Measurements from ENCODE around the gene COL4A2. TPM values are rescaled to one million over a fixed set of nuclear protein-coding genes. Genes with fewer than 3 reads are reported as not detected.
A peak's percentile ranks its signal among the peaks of the same experiment; 100 is the strongest.

COL4A2 gene
- total RNA-seq, 6 donors from 2014 or later = 169 to 458 (median 258) TPM

DNA sequence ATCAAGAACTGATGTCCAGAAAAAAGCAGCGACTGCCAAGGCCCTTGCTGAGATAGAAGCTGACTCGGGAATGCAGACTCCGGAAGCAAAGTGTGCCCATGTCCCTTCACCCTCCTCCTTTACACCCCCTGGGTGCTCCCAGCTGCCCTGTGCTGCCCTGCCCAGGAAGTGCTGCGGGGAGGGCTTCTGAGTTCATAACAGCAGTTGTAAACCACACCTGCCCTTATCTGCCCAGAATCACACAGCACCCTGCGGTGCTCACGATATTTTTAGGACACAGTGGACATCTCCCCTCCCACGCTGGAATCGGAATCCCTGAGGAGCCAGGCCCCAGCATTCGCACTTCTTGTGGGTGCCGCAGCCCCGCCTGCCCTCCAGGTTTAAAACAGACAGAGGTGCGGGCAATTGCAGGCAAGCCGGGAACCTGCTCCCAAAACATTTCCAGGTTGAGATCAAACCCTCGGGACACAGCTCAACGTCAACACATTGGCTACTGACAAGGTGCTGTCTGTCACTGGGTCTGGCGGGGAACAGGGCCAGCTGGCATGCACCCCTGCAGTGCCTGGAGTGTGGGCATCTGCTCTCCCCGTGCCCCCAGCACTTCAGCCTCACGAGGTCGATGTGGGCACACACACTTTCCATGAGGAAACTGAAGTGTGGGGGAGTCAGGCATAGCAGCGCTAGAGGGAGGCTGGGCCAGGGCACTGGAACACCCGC lies 217.6 kb downstream of the COL4A2 start:
- peaks cover 0 to 15% (median 4%) of the 10 kb centered on the region in 4 donors for H3K36me3 ChIP-seq
- WGBS, 2 donors = 29 to 58% methylated on average over 14 to 21 of the region's 21 CpGs
- ATAC-seq (ENCODE audit: low FRiP score in 2 of 2) = peak in 1 of 2 donors; percentile 71
- H3K4me3 ChIP-seq = no peak overlapping the region
- H3K27ac ChIP-seq = peak overlapping the region; percentile 27 to 80 (median 66)
- H3K4me1 ChIP-seq = peaks cover 45 to 79% (median 70%) of the 10 kb centered on the region in 4 donors
- no peaks in the 10 kb centered on the region for H3K27me3 ChIP-seq
- H3K9me3 ChIP-seq = no peaks in the 10 kb centered on the region
- TF ChIP-seq, protein P1, sequence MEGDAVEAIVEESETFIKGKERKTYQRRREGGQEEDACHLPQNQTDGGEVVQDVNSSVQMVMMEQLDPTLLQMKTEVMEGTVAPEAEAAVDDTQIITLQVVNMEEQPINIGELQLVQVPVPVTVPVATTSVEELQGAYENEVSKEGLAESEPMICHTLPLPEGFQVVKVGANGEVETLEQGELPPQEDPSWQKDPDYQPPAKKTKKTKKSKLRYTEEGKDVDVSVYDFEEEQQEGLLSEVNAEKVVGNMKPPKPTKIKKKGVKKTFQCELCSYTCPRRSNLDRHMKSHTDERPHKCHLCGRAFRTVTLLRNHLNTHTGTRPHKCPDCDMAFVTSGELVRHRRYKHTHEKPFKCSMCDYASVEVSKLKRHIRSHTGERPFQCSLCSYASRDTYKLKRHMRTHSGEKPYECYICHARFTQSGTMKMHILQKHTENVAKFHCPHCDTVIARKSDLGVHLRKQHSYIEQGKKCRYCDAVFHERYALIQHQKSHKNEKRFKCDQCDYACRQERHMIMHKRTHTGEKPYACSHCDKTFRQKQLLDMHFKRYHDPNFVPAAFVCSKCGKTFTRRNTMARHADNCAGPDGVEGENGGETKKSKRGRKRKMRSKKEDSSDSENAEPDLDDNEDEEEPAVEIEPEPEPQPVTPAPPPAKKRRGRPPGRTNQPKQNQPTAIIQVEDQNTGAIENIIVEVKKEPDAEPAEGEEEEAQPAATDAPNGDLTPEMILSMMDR (IDR thresholded peaks at IDR 0.05) = no peak
- TF ChIP-seq EP300 (IDR thresholded peaks at IDR 0.05) (peak in 2 of 4 donors; percentile 43 to 54), POLR2AphosphoS5 (IDR thresholded peaks at IDR 0.05) (peak in 1 of 2 donors; percentile 17), POLR2A (IDR thresholded peaks at IDR 0.05) (peak in 1 of 4 donors; percentile 43)
- peak; percentile 66 to 81 for DNase-seq

DNA sequence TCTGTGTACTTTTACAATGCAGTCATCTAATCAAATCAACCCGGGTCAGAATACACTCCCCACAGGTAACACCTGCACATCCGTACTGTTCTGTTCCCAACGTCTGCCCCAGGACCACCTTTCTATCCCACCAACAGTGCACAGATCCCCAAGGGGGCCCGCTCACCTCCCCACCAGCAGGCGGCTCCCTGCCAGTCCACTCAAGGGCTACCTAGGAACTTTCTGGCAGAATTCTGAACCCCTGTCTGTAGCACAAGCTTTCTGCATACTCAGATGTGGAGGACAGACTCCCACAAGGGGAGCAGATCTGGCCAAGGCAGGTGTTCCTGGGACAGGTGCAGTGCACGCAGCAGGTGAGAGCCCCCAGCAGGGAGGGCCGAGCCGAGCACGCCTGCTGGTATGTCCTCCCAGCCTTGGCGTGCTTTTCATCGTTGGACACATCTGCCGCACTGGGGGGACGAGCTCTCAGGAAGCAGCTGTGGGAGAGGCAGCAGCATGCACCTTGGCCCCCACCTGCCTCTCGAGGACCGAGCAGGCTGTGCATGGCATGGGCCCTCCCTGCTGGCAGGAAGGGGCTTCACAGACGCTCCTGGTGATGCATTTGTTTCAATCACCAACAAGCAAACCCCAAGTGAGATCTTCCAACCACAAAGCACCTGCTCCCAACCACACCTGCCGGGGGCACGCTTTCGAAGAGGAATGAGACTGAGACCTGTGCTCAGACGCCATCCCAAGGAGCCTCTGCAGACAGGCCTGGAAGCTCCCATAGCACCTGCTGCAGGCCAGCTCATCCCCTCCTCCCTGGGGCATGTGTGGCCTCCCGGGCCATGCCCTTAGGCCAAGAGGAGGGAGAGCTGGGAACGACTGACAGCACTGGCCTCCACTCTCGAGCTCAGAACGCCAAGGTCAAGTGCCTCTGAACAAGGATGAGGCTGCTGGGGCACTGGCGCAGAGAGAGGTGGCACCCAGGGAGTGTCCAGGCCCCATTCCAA lies 218.5 kb downstream of the COL4A2 start:
- peak; percentile 54 to 81 for DNase-seq
- peak; percentile 41 to 70 for ATAC-seq (ENCODE audit: low FRiP score in 2 of 2)
- H3K4me1 ChIP-seq = peaks cover 42 to 71% (median 65%) of the 10 kb centered on the region in 4 donors
- TF ChIP-seq EP300 (IDR thresholded peaks at IDR 0.05) (peak in 1 of 4 donors; percentile 58), POLR2AphosphoS5 (IDR thresholded peaks at IDR 0.05) (peak in 1 of 2 donors; percentile 62)
- TF ChIP-seq, protein P1 (IDR thresholded peaks at IDR 0.05) = no peak
- H3K27me3 ChIP-seq = no peaks in the 10 kb centered on the region
- 63 to 90% methylated on average over 14 to 20 of the region's 25 CpGs for WGBS, 2 donors
- H3K9me3 ChIP-seq = no peaks in the 10 kb centered on the region
- peaks cover 0 to 15% (median 4%) of the 10 kb centered on the region in 4 donors for H3K36me3 ChIP-seq
- no peak overlapping the region for H3K4me3 ChIP-seq
- H3K27ac ChIP-seq = peak overlapping the region; percentile 56 to 80 (median 74)

DNA sequence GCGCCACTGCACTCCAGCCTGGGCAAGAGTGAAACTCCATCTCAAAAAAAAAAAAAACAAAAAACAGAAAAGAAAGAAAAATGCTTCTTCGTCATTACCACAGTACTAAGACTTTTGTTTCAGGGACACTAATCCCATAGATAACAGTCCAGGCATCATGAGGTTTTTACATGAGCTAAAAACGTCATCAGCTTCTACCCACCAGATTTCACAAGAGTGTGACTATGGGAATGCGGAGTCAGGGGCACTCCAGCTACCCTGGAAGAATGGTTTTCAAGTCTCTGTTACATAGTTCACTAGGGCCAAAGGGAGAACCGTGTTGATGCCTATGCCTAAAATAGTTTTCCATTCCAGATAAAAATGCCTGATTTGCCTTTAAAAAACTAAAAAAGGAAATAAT lies 221.3 kb downstream of the COL4A2 start:
- peak overlapping the region; percentile 56 to 80 (median 74) for H3K27ac ChIP-seq
- H3K36me3 ChIP-seq = peaks cover 0 to 7% (median 3%) of the 10 kb centered on the region in 4 donors
- no peak overlapping the region for H3K4me3 ChIP-seq
- TF ChIP-seq POLR2A (IDR thresholded peaks at IDR 0.05) = peak in 1 of 4 donors; percentile 34
- TF ChIP-seq EP300 (IDR thresholded peaks at IDR 0.05) = peak in 2 of 4 donors; percentile 40 to 94
- TF ChIP-seq POLR2AphosphoS5 (IDR thresholded peaks at IDR 0.05) = peak in 1 of 2 donors; percentile 37
- TF ChIP-seq, protein P1 (IDR thresholded peaks at IDR 0.05) = no peak
- H3K4me1 ChIP-seq = peaks cover 40 to 66% (median 53%) of the 10 kb centered on the region in 4 donors
- no peaks in the 10 kb centered on the region for H3K27me3 ChIP-seq
- no peaks in the 10 kb centered on the region for H3K9me3 ChIP-seq
- 51 to 61% methylated on average over 5 of the region's 5 CpGs for WGBS, 2 donors
- ATAC-seq (ENCODE audit: low FRiP score in 2 of 2) (peak in 1 of 2 donors; percentile 50), DNase-seq (peak in 1 of 2 donors; percentile 55)

DNA sequence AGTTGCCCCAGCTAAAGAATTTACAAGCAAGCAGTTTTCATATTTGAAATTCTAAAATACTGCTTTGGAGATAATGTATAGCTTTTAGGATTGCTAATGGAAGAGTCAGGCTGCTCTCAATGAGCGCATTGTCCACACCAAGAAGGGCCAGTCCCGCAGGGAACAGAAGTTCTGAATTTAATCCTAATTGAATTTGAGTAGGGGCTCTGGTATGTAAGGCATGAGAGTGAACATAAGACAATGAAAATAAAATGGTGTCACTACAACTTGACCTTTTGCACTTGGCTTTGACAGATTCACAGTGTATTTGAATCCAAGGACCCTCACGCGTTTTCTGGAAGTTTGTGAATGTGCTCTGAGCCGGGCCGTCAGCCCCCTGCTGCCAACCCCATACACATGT lies 221.8 kb downstream of the COL4A2 start:
- Histone ChIP-seq H3K4me1 (peaks cover 39 to 61% (median 53%) of the 10 kb centered on the region in 4 donors), H3K27me3 (no peaks in the 10 kb centered on the region), H3K9me3 (no peaks in the 10 kb centered on the region), H3K36me3 (peaks cover 0 to 1% (median under 1%) of the 10 kb centered on the region in 4 donors), H3K4me3 (no peak overlapping the region), H3K27ac (peak overlapping the region; percentile 56 to 76 (median 68))
- 86 to 95% methylated on average over 6 of the region's 6 CpGs for WGBS, 2 donors
- TF ChIP-seq POLR2A (IDR thresholded peaks at IDR 0.05) (no peak), POLR2AphosphoS5 (IDR thresholded peaks at IDR 0.05) (no peak), EP300 (IDR thresholded peaks at IDR 0.05) (no peak)
- TF ChIP-seq, protein P1 (IDR thresholded peaks at IDR 0.05) = no peak
- DNase-seq (no peak), ATAC-seq (ENCODE audit: low FRiP score in 2 of 2) (no peak)
